AG20443 (cell line): Measurements from ENCODE around the gene FAM184B.

ENCODE experiments used
- DNase-seq: peaks from one replicate; pipeline ENCODE4 v3.0.0; 2012; ENCODE audit warnings: low spot score, mixed read lengths

The FAM184B gene

GRCh38 chr4:17781300-17782287 is at the start of gene FAM184B:
FAM184B (minus strand) TSS chr4:17781621; CDS start chr4:17781299, 322 bp downstream.
- peak; percentile 24 for DNase-seq

DNA sequence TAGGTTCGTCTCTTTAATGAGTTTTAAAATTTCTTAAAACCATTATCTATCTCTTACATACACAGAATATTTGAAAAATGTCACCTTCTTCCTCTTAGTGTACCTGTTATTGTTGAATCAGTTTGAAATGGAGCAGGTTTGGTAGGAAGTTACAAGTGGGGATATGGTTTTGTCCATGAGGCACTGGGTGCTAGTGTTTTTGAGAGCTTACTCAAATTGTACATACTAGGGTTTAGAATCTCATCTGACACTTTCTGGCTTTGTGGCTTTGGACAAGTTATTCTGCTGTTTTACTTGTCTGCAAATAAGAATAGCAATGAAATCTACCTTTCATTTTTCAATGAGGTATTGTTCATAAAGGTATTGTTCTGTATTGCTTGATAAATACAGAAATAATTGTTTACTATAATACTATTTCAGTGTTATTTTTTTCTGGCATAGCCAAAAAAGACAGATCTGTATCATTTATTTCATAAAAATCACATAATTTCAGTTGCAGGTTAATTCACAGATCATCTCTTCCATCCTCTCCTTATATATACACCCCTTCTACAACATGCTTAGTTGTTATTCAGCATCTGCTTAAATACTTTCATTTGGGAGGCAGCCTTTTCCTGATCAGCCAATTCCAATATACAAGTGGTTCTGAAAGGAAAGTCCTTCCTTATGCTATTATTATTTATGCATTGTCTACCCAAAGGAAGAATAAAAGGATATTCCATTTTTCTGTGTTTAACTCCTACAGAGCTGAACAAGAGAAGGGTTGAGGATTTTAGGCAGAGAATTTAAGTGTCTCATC is 42.6 kb upstream of the FAM184B start:
- no peak for DNase-seq

DNA sequence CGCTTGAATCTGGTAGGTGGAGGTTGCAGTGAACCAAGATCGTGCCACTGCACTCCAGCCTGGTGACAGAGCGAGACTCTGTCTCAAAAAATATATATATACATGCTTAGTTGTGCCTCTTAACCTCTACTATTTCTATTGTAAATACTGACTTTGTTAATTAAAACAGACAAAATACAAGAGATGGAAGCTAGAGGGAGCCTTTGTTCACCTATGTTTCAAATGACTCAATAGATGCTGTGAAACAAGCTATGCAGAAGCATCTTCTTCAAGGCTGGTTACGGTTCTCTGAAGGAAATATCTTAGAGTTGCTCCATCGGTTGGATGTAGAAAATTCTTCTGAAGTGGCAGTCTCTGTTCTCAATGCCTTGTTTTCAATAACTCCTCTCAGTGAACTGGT is 35.6 kb upstream of the FAM184B start:
- peak; percentile 49 for DNase-seq

DNA sequence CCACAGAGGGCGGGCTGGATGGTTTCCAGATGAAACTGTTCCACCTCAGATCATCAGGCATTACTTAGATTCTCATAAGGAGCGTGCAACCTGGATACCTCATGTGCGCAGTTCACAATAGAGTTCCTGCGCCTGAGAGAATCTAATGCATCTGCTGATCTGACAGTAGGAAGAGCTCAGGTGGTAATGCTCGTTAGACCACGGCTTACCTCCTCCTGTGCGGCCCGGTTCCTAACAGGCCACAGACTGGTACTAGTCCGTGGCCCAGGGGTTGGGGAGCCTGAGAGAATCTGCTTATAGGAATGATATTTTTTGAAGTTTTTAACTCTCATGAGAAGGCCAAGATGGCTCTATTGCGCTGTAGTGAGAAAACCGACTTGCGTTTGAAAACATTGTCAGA is 34.7 kb upstream of the FAM184B start:
- no peak for DNase-seq

GRCh38 chr4:17814140-17814539 is 32.7 kb upstream of the FAM184B start:
- DNase-seq, result no peak

- no peak for DNase-seq
Measured at GRCh38 chr4:17812801-17813200, 31.4 kb upstream of the FAM184B start.

- DNase-seq, result no peak
Measured at GRCh38 chr4:17812125-17812524, 30.7 kb upstream of the FAM184B start.

DNA sequence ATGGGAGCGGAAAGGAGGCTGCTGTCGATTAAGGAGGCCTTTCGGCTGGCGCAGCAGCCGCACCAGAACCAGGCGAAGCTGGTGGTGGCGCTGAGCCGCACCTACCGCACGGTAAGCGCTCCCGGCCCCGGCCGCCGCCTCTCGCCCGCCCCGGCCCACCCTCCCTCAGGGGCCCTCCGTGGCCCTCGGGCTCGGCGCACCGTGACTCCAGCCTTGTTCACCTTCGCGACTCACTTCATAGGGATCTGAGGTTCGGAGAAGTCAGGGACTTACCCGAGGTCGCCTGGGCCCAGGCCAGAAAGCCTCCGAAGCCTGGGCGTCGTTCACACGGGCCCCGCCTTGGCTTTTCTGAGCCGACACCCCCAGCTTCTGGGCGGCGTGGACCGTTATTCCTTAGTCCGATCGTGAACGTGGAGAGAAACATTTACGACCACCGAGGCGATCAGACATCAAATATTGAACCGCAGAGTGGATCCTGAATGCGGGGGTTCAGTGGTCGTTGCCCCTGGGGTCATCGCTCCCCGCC is 29.7 kb upstream of the FAM184B start:
- no peak for DNase-seq

DNA sequence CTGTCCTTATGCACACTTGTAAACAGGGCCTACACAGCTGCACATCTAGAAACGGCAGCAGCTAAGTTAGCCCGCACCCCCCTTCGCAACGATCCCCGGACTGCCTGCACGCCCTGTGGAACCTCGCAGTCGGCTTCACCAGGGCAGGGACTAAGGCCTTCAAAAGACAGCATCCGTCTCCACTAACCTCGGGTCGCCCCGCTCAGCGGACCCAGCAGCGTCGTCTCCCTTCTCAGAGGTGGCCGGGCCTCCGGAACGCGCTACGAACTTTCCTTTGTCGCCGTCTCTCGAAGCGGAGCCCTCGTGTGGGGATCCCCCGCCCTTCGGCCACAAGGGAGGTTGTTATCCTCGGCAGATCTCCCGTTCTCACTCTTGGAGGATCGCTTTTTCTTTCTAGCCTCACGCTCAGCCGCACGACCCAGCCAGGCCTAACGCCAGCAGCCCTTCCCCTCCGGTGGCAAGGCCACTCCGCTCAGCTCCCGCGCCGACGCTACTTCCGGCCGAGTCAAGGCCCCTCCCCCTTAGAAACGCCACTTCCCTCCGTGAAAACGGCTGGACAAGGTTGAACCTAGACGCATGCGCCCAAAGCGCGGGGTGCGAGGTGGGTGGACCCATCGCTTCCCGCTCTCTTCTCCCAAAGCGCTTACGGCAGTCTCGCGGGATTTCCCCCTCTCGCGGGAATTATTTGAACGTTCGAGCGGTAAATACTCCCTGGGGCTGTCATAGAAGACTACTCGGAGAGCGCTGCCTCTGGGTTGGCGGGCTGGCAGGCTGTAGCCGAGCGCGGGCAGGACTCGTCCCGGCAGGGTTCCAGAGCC is 29.0 kb upstream of the FAM184B start, which contains the start of the genes DCAF16 and NCAPG:
Gene DCAF16 (minus strand): TSS at position 498 of the 818 bp plus-strand sequence. CDS start 6,616 bp downstream, outside the sequence.
Gene NCAPG (plus strand): TSS at position 720 of the 818 bp plus-strand sequence. CDS start 99 bp downstream, outside the sequence.
- peak; percentile 99 for DNase-seq

DNA sequence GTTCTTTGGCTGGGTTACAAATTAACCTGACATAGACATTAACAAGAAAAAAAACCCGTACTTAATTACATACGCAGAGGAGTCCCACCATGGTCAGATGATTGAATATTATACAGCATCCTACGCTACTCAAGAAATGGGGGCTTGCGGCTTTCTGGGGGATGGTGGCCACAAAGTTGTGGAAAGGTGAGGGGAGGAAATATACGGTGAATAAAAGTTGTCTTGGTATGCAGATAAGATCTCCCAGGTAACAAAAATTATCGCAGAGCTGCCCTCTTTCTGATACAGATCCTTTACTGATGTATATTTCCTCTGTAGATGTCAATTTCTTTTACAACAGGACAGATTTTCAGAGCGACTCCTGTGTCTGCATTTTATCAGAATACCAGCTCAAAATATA is 28.2 kb upstream of the FAM184B start:
- DNase-seq, result no peak

GRCh38 chr4:17807446-17807845 is 26.0 kb upstream of the FAM184B start:
- peak; percentile 21 for DNase-seq

DNA sequence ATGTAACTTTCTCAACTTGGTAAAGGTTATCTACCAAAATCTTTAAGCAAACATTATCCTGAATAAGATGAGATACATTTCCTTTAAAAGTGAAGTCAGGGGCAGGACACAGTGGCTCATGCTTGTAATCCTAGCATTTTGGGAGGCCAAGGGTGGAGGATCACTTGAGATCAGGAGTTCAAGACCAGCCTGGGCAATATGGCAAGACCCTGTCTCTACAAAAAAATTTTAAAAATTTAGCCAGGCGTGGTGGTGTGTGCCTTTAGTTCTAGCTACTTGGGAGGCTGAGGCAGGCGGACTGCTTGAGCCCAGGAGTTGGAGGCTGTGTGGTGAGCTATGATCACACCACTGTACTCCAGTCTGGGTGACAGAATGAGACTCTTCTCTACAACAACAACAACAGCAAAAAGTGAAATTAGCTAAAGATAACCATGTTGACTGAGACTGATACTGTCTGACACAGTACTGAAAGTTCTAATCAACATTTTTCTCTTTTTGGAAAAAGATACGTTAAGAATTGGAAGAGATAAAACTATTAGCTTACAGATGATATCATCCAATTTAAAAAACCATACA is 24.2 kb upstream of the FAM184B start:
- no peak for DNase-seq

DNA sequence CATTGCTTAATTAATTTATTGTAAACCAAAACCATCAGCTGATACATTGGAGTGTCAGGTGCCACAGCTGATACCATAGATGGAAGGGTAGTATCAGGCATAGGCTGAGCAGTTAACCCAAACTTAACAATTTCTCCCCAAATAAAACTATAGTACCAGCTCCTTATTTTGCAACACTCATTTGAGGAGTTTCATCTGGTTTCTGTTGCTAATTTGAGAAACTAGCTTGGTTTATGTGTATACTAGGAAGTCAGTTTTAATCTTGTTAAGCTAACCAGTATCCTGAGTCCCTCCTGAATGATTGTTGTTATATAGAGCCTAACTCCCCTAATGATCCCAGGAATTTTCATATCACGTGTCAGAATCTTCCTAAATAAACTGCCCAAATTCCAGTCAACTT is 16.4 kb upstream of the FAM184B start:
- no peak for DNase-seq

DNA sequence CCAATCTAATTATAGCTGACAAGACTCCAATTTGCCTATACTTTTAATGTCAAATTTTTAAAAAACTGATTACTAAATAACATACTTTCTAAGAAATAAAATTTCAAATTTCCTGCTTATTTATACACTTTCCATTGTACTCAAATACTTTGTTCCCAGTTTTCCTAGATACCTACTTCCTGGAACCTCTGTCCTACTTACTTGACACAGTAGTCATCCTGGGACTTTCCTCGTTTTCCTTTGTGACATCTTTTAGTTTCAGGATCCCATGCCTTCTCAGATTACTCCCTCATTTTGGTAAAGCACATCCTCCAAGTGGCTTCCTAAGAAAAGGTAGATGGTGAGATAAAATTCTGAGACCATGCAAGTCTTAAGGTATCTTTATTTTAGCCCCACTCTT is 13.3 kb upstream of the FAM184B start:
- no peak for DNase-seq

GRCh38 chr4:17788956-17789355 is 7.5 kb upstream of the FAM184B start:
- no peak for DNase-seq

- no peak for DNase-seq
Measured at GRCh38 chr4:17787315-17787714, 5.9 kb upstream of the FAM184B start.

- no peak for DNase-seq
Measured at GRCh38 chr4:17786567-17786966, 5.1 kb upstream of the FAM184B start.

DNA sequence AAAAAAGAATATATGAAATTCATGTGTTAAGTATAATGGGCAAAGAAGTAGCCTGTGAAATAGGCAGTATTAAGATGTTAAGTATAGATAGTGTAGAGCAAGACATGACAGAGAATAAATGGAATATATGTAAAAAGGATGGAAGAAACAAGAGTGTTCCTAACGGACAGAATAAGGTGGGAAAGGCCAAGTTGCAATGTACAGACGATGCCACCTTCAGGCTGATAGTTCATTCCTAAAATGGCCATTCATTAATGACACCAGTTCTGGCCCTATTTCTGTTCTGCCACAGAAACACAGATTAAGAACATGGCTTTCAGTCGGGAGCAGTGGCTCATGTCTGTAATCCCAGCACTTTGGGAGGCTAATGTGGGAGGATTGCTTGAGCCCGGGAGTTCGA is 4.4 kb upstream of the FAM184B start:
- DNase-seq, result no peak

- DNase-seq, result peak; percentile 38
Measured at GRCh38 chr4:17780501-17781299, 721 bp downstream of the FAM184B start.

DNA sequence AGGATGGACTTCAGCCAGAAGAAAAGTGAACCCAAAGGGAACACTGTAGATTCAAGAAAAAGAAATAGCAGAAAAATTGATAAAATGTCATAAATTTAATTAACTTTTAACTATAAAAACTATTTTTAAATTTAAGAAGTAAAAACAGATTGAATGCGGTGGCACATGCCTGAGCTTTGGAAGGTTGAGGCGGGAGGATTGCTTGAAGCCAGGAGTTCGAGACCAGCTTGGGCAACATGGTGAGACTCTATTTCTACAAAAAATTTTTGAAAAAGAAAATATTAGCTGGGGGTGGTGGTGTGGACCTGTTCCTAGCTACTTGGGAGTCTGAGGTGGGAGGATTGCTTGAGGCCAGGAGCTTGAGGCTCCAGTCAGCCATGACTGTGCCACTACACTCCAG is 3.0 kb downstream of the FAM184B start:
- no peak for DNase-seq
